HEK293 (cell line): ENCODE data around the gene RCSD1.

Source experiments
- KLF16 ChIP-seq: fragments of 450-650 bp; formaldehyde crosslinking; IDR thresholded peaks from 2 replicates; pipeline ENCODE4 v1.5.1; 2017; ENCODE audit warnings: missing biosample characterization, missing genetic modification characterization
- ZBTB11 ChIP-seq: fragments of 450-650 bp; formaldehyde crosslinking; conservative IDR thresholded peaks from 2 replicates; pipeline ENCODE4 v1.5.1; 2016; ENCODE audit warnings: low read depth, missing biosample characterization, missing genetic modification characterization
- ZBTB8A ChIP-seq: fragments of 450-650 bp; formaldehyde crosslinking; IDR thresholded peaks from 2 replicates; pipeline ENCODE4 v1.5.1; 2016; ENCODE audit warnings: missing biosample characterization, missing genetic modification characterization
- ZNF24 ChIP-seq: fragments of 450-650 bp; formaldehyde crosslinking; IDR thresholded peaks from 2 replicates; pipeline ENCODE4 v1.5.1; 2016; ENCODE audit warnings: missing biosample characterization, missing genetic modification characterization
- ZNF335 ChIP-seq: fragments of 450-650 bp; formaldehyde crosslinking; conservative IDR thresholded peaks from 2 replicates; pipeline ENCODE4 v1.5.1; 2016; ENCODE audit warnings: missing biosample characterization, missing genetic modification characterization
- ZNF585B ChIP-seq: fragments of 450-650 bp; formaldehyde crosslinking; IDR thresholded peaks from 2 replicates; pipeline ENCODE4 v1.5.1; 2016; ENCODE audit warnings: missing biosample characterization, missing genetic modification characterization
- ZNF639 ChIP-seq: fragments of 450-650 bp; formaldehyde crosslinking; IDR thresholded peaks from 2 replicates; pipeline ENCODE4 v1.5.1; 2016; ENCODE audit warnings: missing biosample characterization, missing genetic modification characterization
- ZNF707 ChIP-seq: fragments of 450-650 bp; formaldehyde crosslinking; IDR thresholded peaks from 2 replicates; pipeline ENCODE4 v1.5.1; 2016; ENCODE audit warnings: missing biosample characterization, missing genetic modification characterization
- ZNF747 ChIP-seq: fragments of 450-650 bp; formaldehyde crosslinking; IDR thresholded peaks from 2 replicates; pipeline ENCODE4 v1.5.1; 2016; ENCODE audit warnings: missing biosample characterization, missing genetic modification characterization
- TF ChIP-seq, protein P1 (sequence below): fragments of 450-650 bp; IDR thresholded peaks from 2 replicates; pipeline ENCODE4 v1.5.1; 2018; ENCODE audit warnings: missing biosample characterization, mild to moderate bottlenecking, missing genetic modification characterization
- TF ChIP-seq, protein P2 (sequence below): fragments of 450-650 bp; formaldehyde crosslinking; IDR thresholded peaks from 2 replicates; pipeline ENCODE4 v1.5.1; 2016; ENCODE audit warnings: missing biosample characterization, missing genetic modification characterization
- TF ChIP-seq, protein P3 (sequence below): sonication (generic); formaldehyde crosslinking; IDR thresholded peaks from 2 replicates; pipeline ENCODE4 v1.8.1; 2022; ENCODE audit warnings: mild to moderate bottlenecking, moderate library complexity, missing genetic modification reagents

DNA sequence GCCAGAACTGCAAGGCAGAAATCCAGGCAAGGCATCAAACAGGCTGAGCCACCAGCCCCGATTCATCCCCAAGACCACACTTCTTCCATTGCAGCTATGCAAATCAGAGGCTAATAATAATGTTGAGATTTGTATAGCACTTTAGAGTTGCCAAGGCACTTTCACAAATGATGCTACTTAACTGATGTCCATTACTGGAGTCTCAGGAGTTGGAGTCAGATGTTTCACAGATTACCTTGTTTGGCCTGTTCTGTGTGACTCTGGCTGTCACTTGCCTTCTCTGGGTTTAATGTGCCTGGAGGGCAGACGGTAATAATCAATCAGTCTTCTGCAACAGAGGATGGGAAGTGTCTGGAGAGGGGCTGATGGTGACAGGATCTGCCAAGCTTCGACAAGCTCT lies 51.0 kb downstream of the RCSD1 start:
- TF ChIP-seq, protein P1, sequence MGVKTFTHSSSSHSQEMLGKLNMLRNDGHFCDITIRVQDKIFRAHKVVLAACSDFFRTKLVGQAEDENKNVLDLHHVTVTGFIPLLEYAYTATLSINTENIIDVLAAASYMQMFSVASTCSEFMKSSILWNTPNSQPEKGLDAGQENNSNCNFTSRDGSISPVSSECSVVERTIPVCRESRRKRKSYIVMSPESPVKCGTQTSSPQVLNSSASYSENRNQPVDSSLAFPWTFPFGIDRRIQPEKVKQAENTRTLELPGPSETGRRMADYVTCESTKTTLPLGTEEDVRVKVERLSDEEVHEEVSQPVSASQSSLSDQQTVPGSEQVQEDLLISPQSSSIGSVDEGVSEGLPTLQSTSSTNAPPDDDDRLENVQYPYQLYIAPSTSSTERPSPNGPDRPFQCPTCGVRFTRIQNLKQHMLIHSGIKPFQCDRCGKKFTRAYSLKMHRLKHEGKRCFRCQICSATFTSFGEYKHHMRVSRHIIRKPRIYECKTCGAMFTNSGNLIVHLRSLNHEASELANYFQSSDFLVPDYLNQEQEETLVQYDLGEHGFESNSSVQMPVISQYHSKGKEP (tag by site-specific recombination), result no peak
- TF ChIP-seq ZBTB8A (tag by site-specific recombination) (no peak), ZNF24 (tag by site-specific recombination) (no peak), ZNF335 (tag by site-specific recombination) (no peak), KLF16 (no peak), ZNF707 (tag by site-specific recombination) (no peak), ZNF747 (tag by site-specific recombination) (no peak), ZNF585B (no peak), ZBTB11 (no peak), ZNF639 (tag by site-specific recombination) (no peak)
- TF ChIP-seq, protein P2, sequence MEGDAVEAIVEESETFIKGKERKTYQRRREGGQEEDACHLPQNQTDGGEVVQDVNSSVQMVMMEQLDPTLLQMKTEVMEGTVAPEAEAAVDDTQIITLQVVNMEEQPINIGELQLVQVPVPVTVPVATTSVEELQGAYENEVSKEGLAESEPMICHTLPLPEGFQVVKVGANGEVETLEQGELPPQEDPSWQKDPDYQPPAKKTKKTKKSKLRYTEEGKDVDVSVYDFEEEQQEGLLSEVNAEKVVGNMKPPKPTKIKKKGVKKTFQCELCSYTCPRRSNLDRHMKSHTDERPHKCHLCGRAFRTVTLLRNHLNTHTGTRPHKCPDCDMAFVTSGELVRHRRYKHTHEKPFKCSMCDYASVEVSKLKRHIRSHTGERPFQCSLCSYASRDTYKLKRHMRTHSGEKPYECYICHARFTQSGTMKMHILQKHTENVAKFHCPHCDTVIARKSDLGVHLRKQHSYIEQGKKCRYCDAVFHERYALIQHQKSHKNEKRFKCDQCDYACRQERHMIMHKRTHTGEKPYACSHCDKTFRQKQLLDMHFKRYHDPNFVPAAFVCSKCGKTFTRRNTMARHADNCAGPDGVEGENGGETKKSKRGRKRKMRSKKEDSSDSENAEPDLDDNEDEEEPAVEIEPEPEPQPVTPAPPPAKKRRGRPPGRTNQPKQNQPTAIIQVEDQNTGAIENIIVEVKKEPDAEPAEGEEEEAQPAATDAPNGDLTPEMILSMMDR, result no peak
- TF ChIP-seq, protein P3, sequence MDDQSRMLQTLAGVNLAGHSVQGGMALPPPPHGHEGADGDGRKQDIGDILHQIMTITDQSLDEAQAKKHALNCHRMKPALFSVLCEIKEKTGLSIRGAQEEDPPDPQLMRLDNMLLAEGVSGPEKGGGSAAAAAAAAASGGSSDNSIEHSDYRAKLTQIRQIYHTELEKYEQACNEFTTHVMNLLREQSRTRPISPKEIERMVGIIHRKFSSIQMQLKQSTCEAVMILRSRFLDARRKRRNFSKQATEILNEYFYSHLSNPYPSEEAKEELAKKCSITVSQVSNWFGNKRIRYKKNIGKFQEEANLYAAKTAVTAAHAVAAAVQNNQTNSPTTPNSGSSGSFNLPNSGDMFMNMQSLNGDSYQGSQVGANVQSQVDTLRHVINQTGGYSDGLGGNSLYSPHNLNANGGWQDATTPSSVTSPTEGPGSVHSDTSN (CRISPR knock-in tag), result no peak
